HG03558 (cell line): Measurements from ENCODE around the gene AP5S1.

Experiments
- ATAC-seq: cut with Tn5 transposase; IDR thresholded peaks from one replicate; pipeline ENCODE4 v1.9.1; 2021; ENCODE audit warnings: moderate number of reproducible peaks; ENCODE audit not compliant: unreplicated experiment; ENCODE audit errors: extremely low read depth

AP5S1 gene

DNA sequence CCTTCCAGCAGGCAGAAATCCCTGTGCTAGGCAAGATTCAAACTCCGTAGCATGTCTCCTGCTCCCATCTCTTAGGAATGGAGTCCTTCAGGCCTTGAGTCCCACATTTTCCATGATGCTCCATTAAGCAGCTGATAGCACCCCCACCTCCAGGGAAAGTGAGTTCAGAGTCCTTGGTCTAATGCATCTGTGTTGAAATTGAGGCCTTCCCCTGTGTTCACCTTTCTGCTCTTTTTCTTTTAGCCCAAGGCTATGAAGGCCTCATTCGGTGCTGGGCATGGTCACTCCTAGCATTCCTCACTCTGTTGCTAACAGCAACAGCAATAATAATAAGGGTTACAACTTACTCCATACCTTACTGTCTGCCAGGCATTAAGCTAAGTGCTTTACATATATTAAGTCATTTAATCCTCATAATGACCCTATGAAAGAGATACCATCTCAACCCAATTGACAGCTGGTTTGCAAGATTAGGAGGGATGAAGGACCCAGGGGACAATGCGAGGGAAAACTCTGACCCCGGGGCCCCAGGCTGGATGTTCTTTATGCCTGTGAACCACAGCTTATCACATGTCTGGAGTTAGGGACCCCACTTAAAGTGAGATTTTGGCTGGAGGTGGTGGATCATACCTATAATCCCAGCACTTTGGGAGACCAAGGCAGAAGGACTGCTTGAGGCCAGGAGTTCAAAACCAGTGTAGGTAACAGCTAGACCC is 51.4 kb downstream of the AP5S1 start:
- ATAC-seq = no peak

- ATAC-seq = no peak
These were observed 53.2 kb downstream of the AP5S1 start for GRCh38 chr20:3873507-3873906.

DNA sequence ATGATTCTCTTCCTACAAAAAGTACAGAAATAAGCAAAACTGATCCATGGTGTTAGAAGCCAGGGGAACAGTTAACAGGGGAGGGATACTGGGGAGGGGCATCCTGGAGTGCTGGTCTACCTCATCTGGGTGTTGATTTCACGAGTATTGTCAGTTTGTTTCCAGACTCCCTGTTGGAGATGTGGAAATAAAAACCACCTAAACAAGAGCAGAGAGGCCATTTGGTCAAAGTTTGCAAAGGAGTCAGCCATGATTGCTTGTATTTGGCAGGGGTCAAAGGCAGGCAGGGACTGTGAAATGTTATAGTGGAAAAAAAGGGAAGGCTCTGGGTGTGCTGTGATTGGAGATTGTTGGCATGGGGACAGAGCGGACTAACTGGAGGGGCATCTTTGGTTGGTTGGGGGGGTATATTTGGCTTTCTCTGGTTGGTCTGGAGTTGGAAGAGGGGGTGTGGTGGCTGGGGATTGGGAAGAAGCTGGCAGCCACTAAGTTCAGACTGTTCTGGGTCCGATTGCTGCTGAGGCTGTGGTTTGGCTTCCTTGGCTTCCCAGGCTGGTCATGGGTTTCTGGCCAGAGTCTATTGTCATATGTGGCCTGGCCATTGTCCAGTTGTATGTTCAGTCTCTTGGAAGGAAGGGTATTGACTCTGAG is 54.0 kb downstream of the AP5S1 start:
- no peak for ATAC-seq

- no peak for ATAC-seq
These were observed 55.1 kb downstream of the AP5S1 start for GRCh38 chr20:3875378-3875974.

DNA sequence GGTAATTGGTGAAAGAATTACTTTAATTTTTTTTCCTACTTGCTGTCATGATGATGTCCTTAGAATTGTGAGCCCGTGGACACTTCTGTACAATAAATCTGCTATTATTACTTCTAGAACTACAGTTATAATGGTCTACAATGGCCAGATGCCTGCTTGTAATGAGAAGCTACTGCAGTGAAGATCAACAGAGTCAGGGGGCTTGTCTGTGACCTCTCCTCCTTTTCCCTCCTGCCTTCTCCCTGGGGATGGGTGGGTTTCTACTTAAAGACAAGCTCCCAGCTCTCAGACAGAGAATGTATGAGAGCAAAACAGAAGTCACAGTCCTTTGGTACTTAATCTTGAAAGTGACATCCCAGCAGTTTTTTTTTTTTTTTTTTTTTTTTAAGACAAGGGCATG is 55.7 kb downstream of the AP5S1 start:
- no peak for ATAC-seq

- ATAC-seq = no peak
These were observed 56.3 kb downstream of the AP5S1 start for GRCh38 chr20:3876676-3877075.
